Astrocyte (in vitro differentiated cells and primary cell): ENCODE data around the gene CRELD1. TPM values are rescaled to one million over a fixed set of nuclear protein-coding genes. Genes with fewer than 3 reads are reported as not detected.
A peak's percentile ranks its signal among the peaks of the same experiment; 100 is the strongest.

ENCODE experiments used
- DNase-seq: peaks from one replicate; pipeline ENCODE4 v3.0.0-alpha.2; 2010; ENCODE audit warnings: low read depth
- FAIRE-seq: peaks from 2 replicates; lab custom pipeline; 2011; peaks lifted over from hg19 to GRCh38; lab: Jason Lieb, UNC
- H2AFZ ChIP-seq: 2 replicates; pipeline ENCODE4 v1.6.0; 2012; ENCODE audit warnings: low read depth, low read length, inconsistent platforms
- H3K27ac ChIP-seq: 2 replicates; pipeline ENCODE4 v1.5.1; 2011; ENCODE audit warnings: low read depth, low read length, inconsistent platforms
- H3K27me3 ChIP-seq: 2 replicates; pipeline ENCODE4 v1.6.0; 2011; ENCODE audit warnings: low read length, inconsistent platforms; ENCODE audit not compliant: insufficient read depth
- H3K36me3 ChIP-seq: 2 replicates; pipeline ENCODE4 v1.5.1; 2011; ENCODE audit warnings: low read length, inconsistent platforms; ENCODE audit not compliant: insufficient read depth
- H3K4me1 ChIP-seq: 2 replicates; pipeline ENCODE4 v1.5.1; 2011; ENCODE audit warnings: low read length, inconsistent platforms; ENCODE audit not compliant: insufficient read depth
- H3K4me2 ChIP-seq: 2 replicates; pipeline ENCODE4 v1.6.0; 2012; ENCODE audit warnings: low read length, inconsistent platforms
- H3K4me3 ChIP-seq: 2 replicates; pipeline ENCODE4 v1.5.1; 2011; ENCODE audit warnings: low read depth, mild to moderate bottlenecking, low read length, inconsistent platforms; ENCODE audit not compliant: insufficient read depth
- H3K79me2 ChIP-seq: 2 replicates; pipeline ENCODE4 v1.6.0; 2012; ENCODE audit warnings: mild to moderate bottlenecking, low read length, inconsistent platforms; ENCODE audit not compliant: insufficient read depth
- H3K9ac ChIP-seq: 2 replicates; pipeline ENCODE4 v1.6.0; 2012; ENCODE audit warnings: mild to moderate bottlenecking, low read length, inconsistent platforms
- H3K9me3 ChIP-seq: 2 replicates; pipeline ENCODE4 v1.5.1; 2012; ENCODE audit warnings: low read depth, mild to moderate bottlenecking, low read length, inconsistent platforms; ENCODE audit not compliant: insufficient read depth
- H4K20me1 ChIP-seq: 2 replicates; pipeline ENCODE4 v1.6.0; 2012; ENCODE audit warnings: low read length, inconsistent platforms; ENCODE audit not compliant: insufficient read depth
- H3K27ac Mint-ChIP-seq: one replicate; pipeline ENCODE4 v1.8.0; 2021; ENCODE audit warnings: mild to moderate bottlenecking, mixed read lengths; ENCODE audit not compliant: unreplicated experiment
- H3K27me3 Mint-ChIP-seq: one replicate; pipeline ENCODE4 v1.8.0; 2021; ENCODE audit warnings: low read depth, mixed read lengths; ENCODE audit not compliant: unreplicated experiment
- H3K36me3 Mint-ChIP-seq: one replicate; pipeline ENCODE4 v1.8.0; 2021; ENCODE audit warnings: low read depth, mixed read lengths; ENCODE audit not compliant: unreplicated experiment
- H3K4me1 Mint-ChIP-seq: one replicate; pipeline ENCODE4 v1.8.0; 2021; ENCODE audit warnings: low read depth, mixed read lengths; ENCODE audit not compliant: unreplicated experiment
- H3K4me3 Mint-ChIP-seq: one replicate; pipeline ENCODE4 v1.8.0; 2021; ENCODE audit warnings: mild to moderate bottlenecking, moderate library complexity, mixed read lengths; ENCODE audit not compliant: unreplicated experiment
- H3K9me3 Mint-ChIP-seq: one replicate; pipeline ENCODE4 v1.8.0; 2021; ENCODE audit warnings: mild to moderate bottlenecking, mixed read lengths; ENCODE audit not compliant: unreplicated experiment
- EZH2 ChIP-seq: IDR thresholded peaks from 2 replicates; pipeline ENCODE4 v1.6.1; 2012; ENCODE audit warnings: mild to moderate bottlenecking, low read length, inconsistent platforms; ENCODE audit not compliant: insufficient read depth
- total RNA-seq: library from RNA; stranded (reverse); gene quantifications from 2 replicates; pipeline ENCODE4 v1.2.1, GENCODE V29; 2021
- TF ChIP-seq, protein P1 (sequence below): IDR thresholded peaks from 2 replicates; pipeline ENCODE4 v1.5.1; 2011; ENCODE audit warnings: low read depth, mild to moderate bottlenecking, inconsistent platforms, low read length, moderate library complexity; ENCODE audit not compliant: insufficient read depth

CRELD1 gene
- total RNA-seq, 1 donor from 2014 or later = 18.8 TPM

DNA sequence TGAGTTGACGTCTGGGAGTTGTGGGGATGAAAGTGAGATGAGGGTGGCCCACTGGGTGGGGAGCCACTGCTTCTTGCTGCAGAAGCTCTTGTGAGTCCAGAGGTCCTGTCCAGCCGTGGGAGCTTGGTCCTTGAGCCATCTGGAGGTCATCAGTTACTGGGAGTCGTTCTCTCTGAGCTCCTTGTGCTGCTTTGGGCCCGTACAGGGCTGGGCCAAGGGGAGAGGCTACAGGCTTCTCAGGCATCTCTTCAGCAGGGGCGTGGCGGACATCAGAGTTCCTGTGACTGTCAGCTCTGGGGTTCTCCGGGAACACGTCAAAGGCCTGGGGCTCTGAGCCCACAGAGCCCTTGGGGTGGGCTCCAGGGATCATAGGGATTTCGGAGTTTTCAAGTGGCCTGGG lies 16.0 kb downstream of the CRELD1 start:
- no peak overlapping the region for H3K4me3 Mint-ChIP-seq
- no peaks in the 10 kb centered on the region for H3K9me3 ChIP-seq

DNA sequence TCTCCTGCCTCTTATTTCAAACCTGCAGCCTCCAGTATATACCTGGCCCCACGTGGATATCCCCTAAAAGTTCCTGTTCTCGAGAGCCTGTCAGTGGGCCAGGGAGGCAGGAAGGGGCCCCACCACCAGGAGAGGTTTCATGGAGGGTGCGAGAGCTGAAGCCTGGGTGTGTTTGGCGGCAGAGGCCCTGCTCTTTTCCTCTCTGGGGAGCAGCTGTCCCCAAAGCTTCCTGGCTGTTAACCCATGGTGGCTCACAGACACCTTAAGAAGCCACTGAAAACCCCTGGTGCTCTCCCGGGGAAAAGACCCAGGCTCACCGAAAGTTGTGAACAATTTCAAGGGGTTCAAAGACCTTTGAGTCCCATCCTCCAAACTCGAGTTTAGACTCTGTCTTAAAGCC lies 17.5 kb downstream of the CRELD1 start:
- Histone ChIP-seq H3K79me2 (no peaks in the 10 kb centered on the region), H3K9me3 (no peaks in the 10 kb centered on the region), H3K36me3 (no peaks in the 10 kb centered on the region), H3K9ac (no peak overlapping the region), H3K27me3 (no peaks in the 10 kb centered on the region), H3K27ac (no peak overlapping the region), H3K4me3 (no peak overlapping the region), H3K4me2 (peak overlapping the region; percentile 89), H3K4me1 (peaks cover 11% of the 10 kb centered on the region), H4K20me1 (no peaks in the 10 kb centered on the region), H2AFZ (no peak overlapping the region)
- no peak overlapping the region for H3K27ac Mint-ChIP-seq
- TF ChIP-seq, protein P1, sequence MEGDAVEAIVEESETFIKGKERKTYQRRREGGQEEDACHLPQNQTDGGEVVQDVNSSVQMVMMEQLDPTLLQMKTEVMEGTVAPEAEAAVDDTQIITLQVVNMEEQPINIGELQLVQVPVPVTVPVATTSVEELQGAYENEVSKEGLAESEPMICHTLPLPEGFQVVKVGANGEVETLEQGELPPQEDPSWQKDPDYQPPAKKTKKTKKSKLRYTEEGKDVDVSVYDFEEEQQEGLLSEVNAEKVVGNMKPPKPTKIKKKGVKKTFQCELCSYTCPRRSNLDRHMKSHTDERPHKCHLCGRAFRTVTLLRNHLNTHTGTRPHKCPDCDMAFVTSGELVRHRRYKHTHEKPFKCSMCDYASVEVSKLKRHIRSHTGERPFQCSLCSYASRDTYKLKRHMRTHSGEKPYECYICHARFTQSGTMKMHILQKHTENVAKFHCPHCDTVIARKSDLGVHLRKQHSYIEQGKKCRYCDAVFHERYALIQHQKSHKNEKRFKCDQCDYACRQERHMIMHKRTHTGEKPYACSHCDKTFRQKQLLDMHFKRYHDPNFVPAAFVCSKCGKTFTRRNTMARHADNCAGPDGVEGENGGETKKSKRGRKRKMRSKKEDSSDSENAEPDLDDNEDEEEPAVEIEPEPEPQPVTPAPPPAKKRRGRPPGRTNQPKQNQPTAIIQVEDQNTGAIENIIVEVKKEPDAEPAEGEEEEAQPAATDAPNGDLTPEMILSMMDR = no peak
- peaks cover 5% of the 10 kb centered on the region for H3K36me3 Mint-ChIP-seq
- H3K4me3 Mint-ChIP-seq = peak overlapping the region; percentile 76
- no peak for FAIRE-seq
- H3K27me3 Mint-ChIP-seq = peaks cover 22% of the 10 kb centered on the region
- no peaks in the 10 kb centered on the region for H3K9me3 Mint-ChIP-seq
- H3K4me1 Mint-ChIP-seq = no peaks in the 10 kb centered on the region
- DNase-seq = no peak

More for the DNA sequence above, 16.0 kb downstream of the CRELD1 start:
- Histone ChIP-seq H3K4me1 (peaks cover 11% of the 10 kb centered on the region), H4K20me1 (no peaks in the 10 kb centered on the region), H3K4me3 (no peak overlapping the region), H3K27ac (no peak overlapping the region), H2AFZ (no peak overlapping the region), H3K4me2 (no peak overlapping the region), H3K79me2 (no peaks in the 10 kb centered on the region), H3K27me3 (no peaks in the 10 kb centered on the region), H3K36me3 (no peaks in the 10 kb centered on the region), H3K9ac (no peak overlapping the region)
- no peak overlapping the region for H3K27ac Mint-ChIP-seq
- H3K36me3 Mint-ChIP-seq = peaks cover 5% of the 10 kb centered on the region
- H3K27me3 Mint-ChIP-seq = peaks cover 18% of the 10 kb centered on the region
- FAIRE-seq (no peak), DNase-seq (no peak)
- TF ChIP-seq, protein P1 = no peak
- TF ChIP-seq EZH2 = no peak
- no peaks in the 10 kb centered on the region for H3K9me3 Mint-ChIP-seq
- H3K4me1 Mint-ChIP-seq = no peaks in the 10 kb centered on the region

DNA sequence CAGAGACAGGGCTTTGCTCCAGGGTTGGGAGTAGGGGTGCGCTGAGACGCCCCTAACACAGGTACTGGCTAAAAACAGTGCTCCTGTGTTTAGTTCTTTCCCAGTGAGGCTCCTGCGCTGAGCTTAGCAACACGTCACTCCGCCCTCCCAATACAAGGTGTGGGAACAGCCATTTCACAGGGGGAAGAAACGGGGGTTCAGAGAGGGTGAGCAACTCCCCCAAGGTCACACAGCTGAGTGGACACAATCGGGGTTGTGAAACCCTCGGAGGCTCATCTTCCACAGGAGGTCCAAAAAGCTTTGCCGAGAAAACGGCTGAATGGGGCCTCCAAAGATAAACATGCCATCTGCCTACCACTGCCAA lies 17.9 kb downstream of the CRELD1 start:
- Histone ChIP-seq H3K27ac (no peak overlapping the region), H3K4me2 (peak overlapping the region; percentile 89), H3K4me3 (peak overlapping the region; percentile 66), H3K9ac (peak overlapping the region; percentile 56), H3K79me2 (no peaks in the 10 kb centered on the region), H3K36me3 (no peaks in the 10 kb centered on the region), H2AFZ (peak overlapping the region; percentile 77), H3K27me3 (no peaks in the 10 kb centered on the region), H4K20me1 (no peaks in the 10 kb centered on the region), H3K4me1 (peaks cover 11% of the 10 kb centered on the region), H3K9me3 (no peaks in the 10 kb centered on the region)
- peaks cover 22% of the 10 kb centered on the region for H3K27me3 Mint-ChIP-seq
- TF ChIP-seq EZH2 = no peak
- TF ChIP-seq, protein P1 = no peak
- no peak for DNase-seq
- H3K27ac Mint-ChIP-seq = no peak overlapping the region
- H3K4me3 Mint-ChIP-seq = peak overlapping the region; percentile 76
- no peak for FAIRE-seq
- H3K36me3 Mint-ChIP-seq = peaks cover 5% of the 10 kb centered on the region
- no peaks in the 10 kb centered on the region for H3K9me3 Mint-ChIP-seq
- H3K4me1 Mint-ChIP-seq = no peaks in the 10 kb centered on the region
